HG03095 (cell line): ENCODE data around the gene WNK2.
"Not testable (repeated sequence)": the region's sequence is repeated elsewhere in the genome, so short reads cannot be mapped to it uniquely, and the experiment has no call there.

ENCODE experiments used
- ATAC-seq: cut with Tn5 transposase; IDR thresholded peaks from one replicate; pipeline ENCODE4 v1.9.1; 2021; ENCODE audit warnings: moderate library complexity; ENCODE audit not compliant: unreplicated experiment

Gene WNK2

DNA sequence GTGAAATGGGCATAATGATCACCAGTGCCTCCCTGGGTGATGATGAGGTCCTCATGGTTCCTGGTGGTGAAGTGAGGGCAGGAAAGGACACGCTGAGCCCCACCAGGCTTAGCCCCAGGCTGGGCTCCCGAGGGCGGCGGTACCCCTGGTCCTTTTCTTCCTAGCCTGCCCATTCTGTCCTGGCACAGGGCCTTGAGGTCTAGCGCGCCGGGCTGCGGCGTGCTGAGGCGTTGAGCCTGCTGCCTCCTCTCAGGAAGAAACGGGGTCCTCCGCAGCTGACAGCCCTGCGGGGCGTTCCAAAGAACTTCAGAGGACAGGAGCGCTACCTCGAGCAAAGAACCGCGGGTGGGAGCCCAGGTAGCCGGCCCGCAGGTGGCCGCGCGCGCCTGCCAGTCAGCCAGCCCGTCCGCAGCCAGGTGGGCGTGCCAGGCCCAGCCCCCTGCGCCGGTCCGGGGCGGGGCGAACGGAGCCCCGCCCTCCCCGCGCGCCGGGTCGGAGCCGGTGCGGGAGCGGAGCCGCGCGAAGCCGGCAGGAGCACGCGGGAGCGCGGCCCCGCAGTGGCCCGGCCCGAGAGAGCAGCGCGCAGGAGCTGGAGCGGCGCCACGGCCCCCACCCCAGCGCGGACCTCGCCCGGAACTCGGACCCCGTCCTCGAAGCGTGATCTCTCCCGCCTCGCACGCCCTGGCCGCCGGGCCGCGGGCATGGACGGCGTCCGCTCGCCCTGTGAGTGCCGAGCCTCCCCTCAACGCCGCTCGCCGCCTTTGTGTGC, at the start of gene WNK2:
WNK2 (plus strand) TSS at position 477 of the 769 bp plus-strand sequence. CDS start 791 bp downstream, outside the sequence.
- ATAC-seq = no peak

DNA sequence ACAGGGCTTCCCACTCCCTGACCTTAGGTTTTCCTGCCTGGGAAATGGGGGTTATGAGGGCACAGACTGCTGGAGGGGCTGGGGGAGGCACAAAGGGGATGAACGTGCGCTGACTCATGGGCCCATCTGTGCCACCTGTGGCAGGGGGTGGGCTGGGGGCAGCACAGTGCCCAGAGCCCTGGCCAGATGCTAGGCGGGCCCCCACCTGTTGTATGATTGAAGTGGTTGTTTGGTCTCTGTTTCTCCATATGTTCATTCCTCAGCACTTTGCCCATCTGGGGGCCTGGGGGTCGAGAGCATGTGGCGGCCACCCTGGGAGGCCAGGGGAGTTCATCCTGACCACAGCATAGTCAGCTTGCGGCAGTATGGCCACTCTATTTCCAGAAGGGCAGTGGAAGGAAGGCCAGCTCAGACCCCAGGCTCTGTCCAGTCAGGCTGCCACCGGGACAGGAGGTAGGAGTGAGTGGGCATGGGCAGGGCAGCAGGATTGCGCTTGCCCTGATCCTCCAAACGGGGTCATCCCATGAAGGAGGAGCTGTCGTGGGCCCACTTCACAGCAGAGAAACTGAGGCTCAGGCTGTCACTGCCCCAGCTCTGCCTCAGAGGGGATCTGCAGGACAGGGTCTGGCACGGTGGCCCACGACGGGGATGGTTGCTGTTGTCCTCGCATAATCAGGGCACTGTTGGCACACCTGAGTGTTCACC, 49.0 kb upstream of the WNK2 start:
- ATAC-seq = no peak

GRCh38 chr9:93136011-93136440, 47.9 kb upstream of the WNK2 start:
- ATAC-seq = no peak

DNA sequence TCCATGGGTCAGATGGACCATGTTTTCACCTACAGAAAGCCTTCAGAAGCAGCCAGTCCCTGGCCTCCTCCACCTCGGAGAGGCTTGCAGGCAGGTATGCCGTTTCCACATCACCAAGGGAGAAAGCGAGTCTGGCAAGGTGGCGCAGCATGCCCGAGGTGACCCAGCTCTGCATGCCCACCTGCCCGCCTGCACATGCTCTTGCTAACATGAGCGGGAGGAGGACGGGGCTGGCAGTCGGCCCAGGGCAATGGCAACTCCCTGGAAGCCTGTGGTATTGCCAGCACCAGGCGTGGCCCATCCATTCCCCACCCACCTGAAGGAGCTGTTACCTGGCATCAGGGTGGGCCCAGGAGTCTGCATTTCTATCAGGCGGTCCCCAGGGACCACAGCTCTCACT, 46.6 kb upstream of the WNK2 start:
- ATAC-seq = no peak

- no peak for ATAC-seq
Observed at GRCh38 chr9:93138171-93138764, 45.7 kb upstream of the WNK2 start.

- ATAC-seq = no peak
Observed at GRCh38 chr9:93139365-93140182, 44.4 kb upstream of the WNK2 start.

- ATAC-seq = no peak
Observed at GRCh38 chr9:93141771-93142483, 42.0 kb upstream of the WNK2 start.

DNA sequence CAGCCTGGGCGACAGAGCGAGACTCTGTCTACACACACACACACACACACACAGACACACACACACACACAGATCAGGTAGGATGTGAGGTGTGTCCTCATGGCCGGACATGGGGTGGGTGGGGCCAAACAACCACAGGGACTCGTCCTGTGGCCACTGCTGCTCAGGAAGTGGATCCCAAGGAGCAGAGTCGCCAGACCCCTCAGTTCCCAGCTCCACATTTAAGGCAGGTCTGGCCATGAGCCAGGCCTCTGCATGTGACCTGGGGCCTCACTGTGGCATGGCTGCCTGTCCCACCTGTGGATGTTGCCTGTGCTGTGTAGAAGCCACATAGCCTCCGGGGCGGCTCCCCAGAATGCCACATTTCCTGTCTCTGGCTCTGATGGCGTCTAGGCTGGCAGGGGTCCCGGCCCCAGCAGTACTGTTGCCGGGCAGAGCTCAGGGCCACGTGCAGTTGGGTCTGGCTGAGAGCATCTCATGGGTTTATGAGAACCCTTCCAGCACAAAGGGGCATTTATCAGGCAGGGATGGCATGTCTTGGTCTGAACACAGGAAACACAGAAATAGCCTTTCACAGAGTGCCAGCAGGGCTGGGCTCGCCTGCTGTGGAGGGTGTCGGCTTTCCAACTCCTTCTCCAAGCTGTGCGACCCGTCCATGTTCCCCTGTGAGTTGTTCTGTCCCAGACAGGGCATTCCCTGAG, 40.0 kb upstream of the WNK2 start:
- no peak for ATAC-seq

GRCh38 chr9:93146696-93147095, 37.2 kb upstream of the WNK2 start:
- ATAC-seq = not testable (repeated sequence)

DNA sequence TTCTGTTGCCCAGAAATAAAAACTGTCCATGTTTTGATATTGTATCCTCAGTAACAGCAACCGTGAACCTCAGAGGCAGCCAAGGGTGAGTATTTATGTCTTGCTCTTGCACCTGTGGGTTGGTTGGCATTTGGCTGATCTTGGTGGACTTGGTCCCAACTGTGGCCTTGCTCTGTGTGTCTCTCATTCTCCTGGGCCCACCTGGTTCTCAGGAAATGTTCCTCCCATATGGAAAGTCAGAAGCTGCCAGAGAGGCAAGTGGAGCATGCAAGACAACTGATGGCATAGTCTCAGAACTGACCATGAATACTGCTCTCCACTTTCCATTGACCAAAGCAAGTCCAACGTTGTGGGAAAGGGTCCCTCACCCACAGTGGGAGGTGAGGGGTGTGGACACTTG, 36.3 kb upstream of the WNK2 start:
- ATAC-seq = no peak

GRCh38 chr9:93148721-93149120, 35.2 kb upstream of the WNK2 start:
- no peak for ATAC-seq

- ATAC-seq = no peak
Observed at GRCh38 chr9:93149361-93149760, 34.6 kb upstream of the WNK2 start.

DNA sequence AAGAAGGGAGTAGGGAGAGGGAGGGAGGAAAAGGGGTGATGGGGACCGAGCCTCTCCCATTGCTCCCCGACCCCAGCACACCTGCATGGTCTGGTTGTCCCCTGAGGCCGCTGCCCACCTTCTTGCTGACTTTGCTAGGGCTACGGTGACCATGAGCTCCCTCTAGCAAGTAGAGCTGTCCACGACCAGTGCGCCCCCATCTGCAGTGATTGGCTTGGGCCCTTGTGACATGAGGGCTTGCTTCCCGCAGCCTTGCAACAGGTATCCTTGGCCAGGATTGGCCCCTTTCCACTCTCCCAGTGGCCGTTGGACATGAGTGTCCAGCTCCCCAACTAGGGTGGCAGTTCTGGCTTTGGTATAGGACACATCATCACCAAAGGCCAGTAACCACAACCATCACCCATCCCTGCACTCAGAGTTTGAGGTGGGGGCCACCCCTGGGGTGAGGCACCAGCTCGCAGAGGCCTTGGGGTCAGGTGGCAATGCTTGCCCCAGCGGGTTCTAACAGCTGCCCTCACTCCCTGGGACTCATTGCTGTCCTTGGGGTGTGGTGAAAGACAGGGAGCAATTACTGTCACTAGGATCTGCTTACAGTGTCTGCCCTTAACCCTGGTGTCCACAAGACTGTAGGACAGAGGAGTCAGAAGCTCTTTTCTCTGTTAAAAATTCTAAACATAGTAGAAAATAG, 32.7 kb upstream of the WNK2 start:
- no peak for ATAC-seq

GRCh38 chr9:93154293-93154903, 29.5 kb upstream of the WNK2 start:
- ATAC-seq = no peak

- no peak for ATAC-seq
Observed at GRCh38 chr9:93155716-93156474, 28.0 kb upstream of the WNK2 start.

- peak; percentile 57 for ATAC-seq
Observed at GRCh38 chr9:93156475-93157008, 27.4 kb upstream of the WNK2 start.

- ATAC-seq = peak; percentile 90
Observed at GRCh38 chr9:93159601-93160471, 24.1 kb upstream of the WNK2 start.
